Hematopoietic multipotent progenitor cell treated with erythropoietin and hydrocortisone succinate and interleukin-3 and kit ligand, for 8 days (in vitro differentiated cells): ENCODE results near the gene OSBPL2.

Experiments
- DNase-seq: peaks from one replicate; pipeline ENCODE4 v3.0.0-alpha.2; 2015

The OSBPL2 gene

DNA sequence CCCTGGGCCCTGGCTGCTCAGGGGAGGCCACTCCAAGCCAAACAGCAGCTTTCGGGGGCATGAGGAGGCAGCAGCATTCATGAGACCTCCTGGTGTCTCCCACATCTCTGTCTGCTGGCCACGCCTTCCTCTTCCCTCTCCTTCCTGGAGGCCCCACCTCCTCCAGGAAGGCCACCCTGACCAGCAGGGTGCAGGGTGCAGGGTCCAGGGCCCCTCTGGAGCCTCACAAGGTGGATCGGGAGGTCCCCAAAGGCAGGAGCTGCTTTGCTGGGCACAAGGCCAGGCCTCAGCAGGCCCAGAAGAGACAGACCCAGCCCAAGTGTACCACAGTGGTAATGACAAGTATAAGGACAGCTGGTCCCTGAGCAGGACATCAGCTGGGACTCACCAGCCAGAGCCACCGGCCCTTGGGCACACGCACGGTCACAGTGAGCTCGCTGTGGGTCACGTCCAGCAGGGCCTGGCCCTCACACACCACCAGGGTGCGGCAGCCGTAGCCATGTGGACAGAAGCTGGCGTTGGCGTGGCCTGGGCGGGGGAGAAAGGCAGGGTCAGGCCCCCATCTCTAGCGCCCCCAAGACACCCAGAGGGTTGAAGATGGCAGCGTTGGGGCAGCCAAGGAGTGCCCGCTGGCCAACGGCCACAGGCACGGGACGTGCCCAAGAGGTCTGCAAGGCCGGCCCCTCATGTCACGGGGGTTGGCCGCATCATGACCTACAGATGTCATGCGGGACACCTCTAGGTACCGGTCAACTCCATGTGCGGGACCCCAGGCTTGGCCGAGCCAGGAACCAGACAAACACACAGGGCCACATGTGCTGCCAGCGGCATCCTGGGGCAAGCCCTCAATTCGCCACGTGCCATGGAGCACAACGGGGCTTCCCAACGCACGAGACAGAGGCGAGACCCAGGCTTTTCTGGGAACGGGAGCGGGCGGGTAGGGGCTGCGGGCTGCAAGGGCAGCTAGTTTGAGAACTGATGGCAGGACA, 91.4 kb downstream of the OSBPL2 start:
- no peak for DNase-seq

DNA sequence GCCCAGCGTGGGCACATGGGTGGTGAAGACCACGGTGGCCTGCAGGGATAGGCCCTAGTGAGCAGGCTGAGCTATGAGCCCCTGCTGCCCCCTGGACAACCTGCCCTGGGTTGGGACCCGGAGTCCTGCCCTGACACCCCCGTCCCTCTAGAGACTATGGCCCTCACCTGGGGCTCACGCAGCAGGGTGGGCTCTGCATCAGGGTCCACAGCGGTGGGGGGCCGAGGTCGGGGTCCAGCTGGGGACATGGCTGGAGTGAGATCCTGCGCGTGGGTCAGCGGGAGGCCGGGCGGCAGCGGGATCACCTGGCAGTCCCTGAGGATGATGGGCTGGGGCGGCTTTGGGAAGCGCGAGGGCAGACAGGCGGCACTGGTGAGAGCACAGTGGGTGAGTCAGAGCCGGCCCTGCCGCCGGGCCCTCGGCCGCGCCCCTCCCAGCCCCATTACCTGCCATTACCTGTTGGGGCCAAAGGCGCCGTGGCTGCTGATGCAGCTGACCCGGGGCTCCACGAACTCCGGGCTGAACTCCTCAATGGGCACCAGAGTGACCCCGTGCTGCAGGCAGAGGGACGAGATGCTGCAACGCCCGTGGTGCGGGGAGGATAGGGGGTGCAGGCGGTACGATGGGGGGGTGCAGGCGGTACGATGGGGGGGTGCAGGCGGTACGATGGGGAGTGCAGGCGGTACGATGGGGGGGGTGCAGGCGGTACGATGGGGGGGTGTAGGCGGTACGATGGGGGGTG, 92.4 kb downstream of the OSBPL2 start:
- no peak for DNase-seq

DNA sequence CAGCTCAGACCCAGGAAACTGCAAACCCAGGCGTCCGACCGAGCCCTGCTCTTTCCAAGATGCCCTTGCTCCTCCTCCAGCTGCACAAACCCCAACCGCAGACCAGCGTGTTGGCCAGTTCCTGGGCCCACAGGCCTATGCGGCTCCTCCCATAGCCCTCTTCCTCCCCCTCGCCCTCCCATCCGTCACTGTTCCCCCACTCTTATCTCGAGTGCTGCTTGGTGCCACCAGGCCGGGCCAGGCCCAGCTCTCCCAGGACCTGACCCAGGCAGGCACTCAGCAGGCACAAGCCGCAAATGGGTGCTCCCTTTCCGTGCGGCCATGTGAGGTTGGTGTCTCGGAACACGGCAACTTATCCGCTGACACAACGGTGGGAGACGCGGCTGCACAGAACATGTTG, 93.0 kb downstream of the OSBPL2 start:
- no peak for DNase-seq

DNA sequence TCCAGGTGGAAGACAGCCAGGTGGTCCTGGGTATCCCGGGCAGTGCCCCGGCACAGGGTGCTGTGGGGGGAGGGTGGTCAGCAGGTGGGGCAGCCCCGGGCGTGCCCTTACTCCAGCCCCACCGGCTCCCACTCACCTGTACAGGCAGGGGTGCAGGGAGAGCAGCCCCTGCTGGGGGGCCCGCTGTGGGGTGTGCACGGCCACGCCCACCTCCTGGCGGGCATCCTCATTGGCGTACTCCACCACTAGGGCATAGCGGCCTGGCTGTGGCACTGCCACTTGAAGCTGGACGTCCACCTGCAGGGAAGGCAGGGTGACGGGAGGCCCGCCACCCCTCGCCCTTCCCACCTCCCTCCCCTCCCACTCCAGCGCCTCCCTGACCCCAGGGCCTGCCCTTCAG, 94.1 kb downstream of the OSBPL2 start:
- DNase-seq, result no peak

GRCh38 chr20:62332989-62333819, 94.9 kb downstream of the OSBPL2 start:
- DNase-seq, result no peak

- no peak for DNase-seq
These were observed 95.7 kb downstream of the OSBPL2 start for GRCh38 chr20:62333820-62334595.

DNA sequence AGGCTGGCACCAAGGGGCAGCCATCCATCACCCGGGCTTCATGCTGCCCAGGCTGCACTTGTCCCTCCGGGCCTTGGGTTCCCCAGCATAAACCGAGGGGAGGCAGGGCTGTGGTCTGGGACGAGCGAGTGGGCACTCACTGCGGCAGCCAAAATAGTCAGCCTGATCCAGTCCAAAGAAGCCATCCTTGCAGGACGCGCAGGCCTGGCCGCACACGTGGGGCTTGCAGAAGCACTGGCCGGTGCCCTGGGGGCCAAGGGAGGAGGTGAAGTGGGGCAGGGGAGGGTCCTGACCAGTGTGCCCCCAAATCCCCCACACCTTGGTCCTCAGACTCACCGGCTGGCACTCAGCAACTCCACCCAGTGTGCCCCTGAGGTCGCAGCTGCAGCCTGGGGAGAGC, 96.6 kb downstream of the OSBPL2 start:
- DNase-seq, result no peak

- DNase-seq, result no peak
These were observed 97.2 kb downstream of the OSBPL2 start for GRCh38 chr20:62335532-62335931.

GRCh38 chr20:62336329-62336728, 98.0 kb downstream of the OSBPL2 start:
- no peak for DNase-seq

DNA sequence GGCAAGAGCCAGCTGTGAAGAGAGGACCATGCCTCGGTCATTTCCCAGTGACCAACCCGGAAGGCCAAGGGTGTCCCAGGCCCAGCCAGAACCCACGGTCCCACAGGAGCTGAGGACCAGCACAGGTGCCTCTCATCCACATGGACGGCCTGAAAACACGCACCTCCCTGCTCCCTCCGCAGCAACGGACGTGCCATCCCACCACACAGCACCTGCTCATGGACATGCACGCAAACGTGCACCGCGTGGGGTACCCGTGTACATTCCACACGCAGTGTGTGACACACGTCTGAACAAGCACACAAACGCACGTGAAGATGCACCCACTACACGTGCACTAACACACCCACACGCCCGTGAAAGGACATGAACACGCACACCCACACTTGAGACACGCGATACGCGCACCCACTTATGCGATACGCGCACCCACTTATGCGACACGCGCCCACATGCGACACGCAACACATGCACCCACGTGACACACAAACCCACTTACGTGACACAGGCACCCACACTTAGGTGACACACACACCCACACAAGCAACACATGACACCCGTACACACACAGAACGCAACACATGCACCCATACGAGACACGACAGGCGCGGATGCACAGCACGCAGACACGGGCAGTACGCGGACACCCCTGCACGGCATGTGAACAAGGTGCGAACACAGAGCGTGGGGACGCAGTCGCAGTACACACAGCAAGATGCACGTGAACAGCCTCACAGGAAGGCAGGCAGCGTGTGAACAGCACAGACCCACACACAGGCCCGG, 98.6 kb downstream of the OSBPL2 start:
- no peak for DNase-seq

GRCh38 chr20:62337558-62338293, 99.4 kb downstream of the OSBPL2 start:
- no peak for DNase-seq

- no peak for DNase-seq
These were observed 99.9 kb downstream of the OSBPL2 start for GRCh38 chr20:62338294-62338620.

DNA sequence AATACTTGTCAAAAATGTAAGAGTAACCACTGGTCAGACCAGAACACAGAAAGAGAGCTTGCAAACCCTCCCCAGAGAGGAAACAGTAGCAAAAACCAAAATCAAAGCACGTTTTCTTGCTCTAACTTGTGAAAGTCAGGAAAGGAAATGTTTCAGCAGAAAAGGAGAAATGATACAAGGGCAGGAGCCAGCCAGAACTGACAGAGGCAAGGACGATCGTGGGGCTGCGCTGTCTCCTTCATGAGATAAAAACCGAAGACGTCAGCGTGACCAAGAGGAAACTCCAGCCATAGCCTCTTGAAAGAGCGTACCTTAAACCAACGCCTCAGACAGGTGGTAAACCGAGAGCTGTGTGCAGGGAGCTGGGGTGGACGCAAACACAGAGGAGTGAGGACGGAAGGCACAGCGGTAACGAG, 101.3 kb downstream of the OSBPL2 start:
- DNase-seq, result no peak

DNA sequence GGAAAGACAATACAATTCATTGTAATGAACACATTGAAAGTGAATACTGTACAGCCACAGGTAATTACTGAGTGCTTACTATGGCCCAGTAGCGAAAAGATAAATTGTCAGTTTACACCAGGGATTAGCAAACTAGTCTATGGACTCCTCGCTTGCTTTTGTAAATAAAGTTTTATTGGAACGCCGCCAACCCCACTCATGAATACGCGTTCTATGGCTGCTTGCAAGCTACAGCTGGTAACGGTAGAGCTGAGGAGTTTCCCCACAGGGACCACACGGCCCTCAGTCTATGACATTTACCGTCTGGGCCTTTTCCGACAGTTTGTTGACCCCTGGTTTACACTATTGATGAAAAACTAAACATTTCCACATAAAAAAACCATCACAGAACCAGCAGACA, 104.6 kb downstream of the OSBPL2 start:
- no peak for DNase-seq

DNA sequence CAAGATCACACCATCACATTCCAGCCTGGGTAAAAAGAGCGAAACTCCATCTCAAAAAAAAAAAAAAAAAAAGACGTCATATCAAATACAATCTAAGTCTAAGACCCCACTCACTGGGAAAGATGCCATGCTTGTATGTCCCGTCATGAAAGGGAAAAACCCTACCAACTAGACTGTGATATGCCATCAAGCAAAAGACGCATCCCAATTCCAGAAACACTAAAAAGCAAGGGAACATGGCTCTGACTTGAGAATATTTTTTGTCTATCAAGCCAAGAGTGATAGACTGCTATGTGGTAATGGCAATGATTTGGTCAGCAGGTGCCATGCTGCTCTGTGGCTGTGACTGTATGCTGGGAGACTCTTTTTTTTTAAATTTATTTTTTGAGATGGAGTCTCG, 105.8 kb downstream of the OSBPL2 start:
- no peak for DNase-seq

DNA sequence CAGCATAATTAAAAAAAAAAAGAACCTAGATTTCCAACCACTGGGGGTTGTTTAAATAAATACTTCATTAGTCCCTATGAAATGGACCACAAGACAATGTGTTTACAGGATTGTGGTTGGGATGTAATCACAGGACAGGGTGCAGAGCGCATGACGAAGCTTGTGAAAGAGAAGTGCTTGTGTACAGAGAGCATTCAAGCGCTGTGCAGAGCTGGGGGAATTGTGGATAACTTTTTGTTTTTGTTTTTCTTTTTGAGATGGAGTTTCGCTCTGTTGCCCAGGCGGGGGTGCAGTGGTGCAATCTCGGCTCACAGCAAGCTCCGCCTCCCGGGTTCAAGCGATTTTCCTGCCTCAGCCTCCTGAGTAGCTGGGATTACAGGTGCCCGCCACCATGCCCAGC, 106.5 kb downstream of the OSBPL2 start:
- no peak for DNase-seq
